Activated T-cell treated with anti-CD3 and anti-CD28 coated beads for 1 hour (primary cell): ENCODE data around the gene RPS3.
A peak's percentile ranks its signal among the peaks of the same experiment; 100 is the strongest.
"Not testable (repeated sequence)": the region's sequence is repeated elsewhere in the genome, so short reads cannot be mapped to it uniquely, and the experiment has no call there.

ENCODE experiments used
- DNase-seq: peaks from one replicate; pipeline ENCODE4 v3.0.0-alpha.2; 2020; ENCODE audit warnings: low read depth

The RPS3 gene

GRCh38 chr11:75399344-75400145, at the start of gene RPS3:
Gene RPS3 (plus strand): TSS chr11:75399518. CDS start chr11:75399548, 30 bp downstream.
- DNase-seq = peak; percentile 81

GRCh38 chr11:75349521-75350116, 49.7 kb upstream of the RPS3 start:
- DNase-seq = no peak

GRCh38 chr11:75350122-75350742, 49.1 kb upstream of the RPS3 start:
- DNase-seq = no peak

- DNase-seq = peak; percentile 31
Observed at GRCh38 chr11:75350743-75351540, 48.4 kb upstream of the RPS3 start.

- no peak for DNase-seq
Observed at GRCh38 chr11:75351541-75351790, 47.9 kb upstream of the RPS3 start, which contains the start of gene ARRB1. Gene ARRB1 (minus strand): TSS chr11:75351661. CDS start chr11:75351607, 54 bp downstream.

- peak; percentile 46 for DNase-seq
Observed at GRCh38 chr11:75351791-75352587, 47.3 kb upstream of the RPS3 start.

GRCh38 chr11:75352588-75353206, 46.6 kb upstream of the RPS3 start:
- no peak for DNase-seq

GRCh38 chr11:75355051-75355450, 44.3 kb upstream of the RPS3 start:
- no peak for DNase-seq

GRCh38 chr11:75356613-75357012, 42.7 kb upstream of the RPS3 start:
- no peak for DNase-seq

GRCh38 chr11:75362285-75362684, 37.0 kb upstream of the RPS3 start:
- DNase-seq = not testable (repeated sequence)

- DNase-seq = no peak
Observed at GRCh38 chr11:75365711-75366181, 33.6 kb upstream of the RPS3 start.

- DNase-seq = not testable (repeated sequence)
Observed at GRCh38 chr11:75366826-75367225, 32.5 kb upstream of the RPS3 start.

- no peak for DNase-seq
Observed at GRCh38 chr11:75369560-75370255, 29.6 kb upstream of the RPS3 start.

GRCh38 chr11:75371949-75372876, 27.1 kb upstream of the RPS3 start:
- no peak for DNase-seq

GRCh38 chr11:75373201-75373600, 26.1 kb upstream of the RPS3 start:
- no peak for DNase-seq

- no peak for DNase-seq
Observed at GRCh38 chr11:75374646-75375045, 24.7 kb upstream of the RPS3 start.

GRCh38 chr11:75375626-75376025, 23.7 kb upstream of the RPS3 start:
- no peak for DNase-seq

GRCh38 chr11:75376175-75376574, 23.1 kb upstream of the RPS3 start:
- DNase-seq = no peak

GRCh38 chr11:75378776-75379175, 20.5 kb upstream of the RPS3 start:
- not testable (repeated sequence) for DNase-seq
